Large intestine (tissue), 3 donors: Measurements from ENCODE around the gene SAE1. TPM values are rescaled to one million over a fixed set of nuclear protein-coding genes. Genes with fewer than 3 reads are reported as not detected.

Experiments used
- DNase-seq, 2 donors: peaks; one replicate each; pipeline versions ENCODE4 v3.0.0 to v3.0.0-alpha.2; 2013
- H3K27ac ChIP-seq: one replicate; pipeline ENCODE4 v1.5.1; 2013; ENCODE audit warnings: low read length
- H3K27me3 ChIP-seq: 2 replicates; pipeline ENCODE4 v1.6.1; 2013; ENCODE audit warnings: low read length; ENCODE audit not compliant: control insufficient read depth, insufficient read depth
- H3K36me3 ChIP-seq: 2 replicates; pipeline ENCODE4 v1.6.1; 2013; ENCODE audit warnings: low read length; ENCODE audit not compliant: control insufficient read depth, insufficient read depth
- H3K4me1 ChIP-seq: one replicate; pipeline ENCODE4 v1.6.1; 2013; ENCODE audit warnings: low read length; ENCODE audit not compliant: control insufficient read depth, insufficient read depth
- H3K4me3 ChIP-seq: one replicate; pipeline ENCODE4 v1.5.1; 2013; ENCODE audit warnings: low read length
- H3K9me3 ChIP-seq: one replicate; pipeline ENCODE4 v1.6.1; 2013; ENCODE audit warnings: mild to moderate bottlenecking, low read depth, low read length, moderate library complexity; ENCODE audit not compliant: control insufficient read depth
- WGBS: methylation state at CpG from one replicate; pipeline ENCODE4 v1.1.5; 2013; ENCODE audit warnings: low lambda C conversion rate; ENCODE audit not compliant: insufficient coverage; 5-methylcytosine and 5-hydroxymethylcytosine counted together
- polyA plus RNA-seq: library from polyadenylated mRNA; unstranded; fragments of 120-200 nt; gene quantifications from one replicate; pipeline ENCODE4 v1.2.1, GENCODE V29; 2013

Gene SAE1
- polyA plus RNA-seq, 1 donor: 61.0 TPM

DNA sequence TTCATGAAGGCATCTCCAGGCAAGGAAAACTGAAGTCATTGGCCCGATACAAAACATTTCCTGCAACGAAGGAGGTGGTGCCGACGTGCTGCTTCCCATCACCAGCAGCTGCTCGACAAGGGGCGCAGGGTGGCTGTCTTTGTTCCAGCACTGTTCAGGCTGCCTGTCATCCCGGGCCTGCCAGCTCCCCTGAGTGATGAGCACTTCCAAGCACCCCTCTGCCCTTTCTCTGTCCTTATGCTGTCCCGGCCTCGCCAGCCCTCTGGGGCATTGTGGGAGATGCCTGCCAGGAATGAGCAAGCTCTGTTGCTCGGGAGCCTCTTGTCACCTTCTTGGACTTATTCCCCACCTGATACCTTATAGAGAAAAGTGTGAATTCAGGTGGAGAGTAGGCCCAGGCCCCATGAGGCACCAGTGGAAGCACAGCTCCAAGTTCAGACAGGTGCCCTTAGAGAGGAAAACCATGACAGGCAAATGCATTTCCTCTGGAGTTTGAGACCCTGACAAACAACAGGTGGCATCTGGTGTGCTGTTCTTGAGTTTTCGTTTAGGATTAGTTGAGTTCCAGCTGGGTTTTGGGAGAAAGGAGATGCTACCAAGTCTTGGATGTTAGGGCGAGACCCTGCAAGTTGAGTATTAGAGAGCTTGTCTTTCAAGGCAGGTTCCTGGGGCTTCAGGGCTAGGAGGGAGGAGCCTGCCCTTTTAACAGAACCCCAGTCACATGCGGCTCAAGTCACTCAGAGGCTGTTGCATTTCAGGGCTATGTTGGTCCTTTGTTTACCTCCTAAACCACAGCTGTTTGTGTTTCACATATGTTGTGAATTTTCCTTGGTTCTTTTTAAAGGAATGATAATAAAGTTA is 78.9 kb downstream of the SAE1 start:
- no peak for DNase-seq
- no CpG with 5 or more reads among the region's 13 CpGs for WGBS
- no peaks in the 10 kb centered on the region for H3K27me3 ChIP-seq
- peaks cover 4% of the 10 kb centered on the region for H3K4me1 ChIP-seq
- H3K9me3 ChIP-seq: no peaks in the 10 kb centered on the region
- no peak overlapping the region for H3K4me3 ChIP-seq
- no peak overlapping the region for H3K27ac ChIP-seq
- H3K36me3 ChIP-seq: peaks cover 55% of the 10 kb centered on the region

DNA sequence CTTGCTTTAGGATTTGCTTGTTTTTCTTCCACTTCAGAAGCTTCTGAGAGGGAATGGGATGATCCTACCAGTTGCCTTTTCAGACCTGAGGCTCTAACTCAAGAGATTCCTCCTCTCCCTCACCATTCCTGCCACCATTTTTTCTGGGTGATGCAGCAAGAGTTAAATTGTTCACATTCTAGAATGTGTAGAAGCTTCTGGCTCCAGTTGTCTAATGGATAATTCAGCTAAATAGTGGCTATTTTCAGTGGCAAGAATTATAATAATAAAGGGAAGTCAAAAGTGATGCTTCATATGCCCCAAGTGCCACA is 79.5 kb downstream of the SAE1 start:
- DNase-seq: no peak
- Histone ChIP-seq H3K4me1 (peaks cover 4% of the 10 kb centered on the region), H3K27ac (peak overlapping the region; percentile 10), H3K9me3 (no peaks in the 10 kb centered on the region), H3K27me3 (no peaks in the 10 kb centered on the region), H3K4me3 (no peak overlapping the region), H3K36me3 (peaks cover 49% of the 10 kb centered on the region)

DNA sequence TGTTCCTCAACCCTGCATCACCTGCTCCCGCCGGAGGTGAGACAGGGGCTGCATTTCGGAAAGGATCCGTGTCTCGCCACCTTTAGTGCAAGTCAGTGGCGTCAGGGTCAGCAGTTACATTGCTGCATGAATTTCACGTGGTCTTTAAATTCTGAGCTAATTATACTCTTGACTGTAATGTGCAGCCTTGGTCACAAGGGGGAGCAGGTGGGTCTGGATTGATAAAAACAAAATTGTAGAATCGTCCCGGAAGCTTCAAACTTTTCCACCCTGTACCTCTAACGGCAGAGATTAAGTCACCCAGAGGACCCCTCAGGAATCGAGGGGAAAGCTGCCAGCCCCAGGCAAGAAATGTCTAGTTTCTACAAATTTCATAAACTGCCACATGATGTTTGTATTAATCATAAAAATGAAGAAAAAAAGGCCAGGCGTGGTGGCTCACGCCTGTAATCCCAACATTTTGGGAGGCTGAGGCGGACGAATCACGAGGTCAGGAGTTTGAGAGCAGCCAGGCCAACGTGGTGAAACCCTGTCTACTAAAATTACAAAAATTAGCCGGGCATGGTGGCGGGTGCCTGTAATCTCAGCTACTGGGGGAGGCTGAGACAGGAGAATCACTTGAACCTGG is 80.2 kb downstream of the SAE1 start:
- H3K4me3 ChIP-seq: no peak overlapping the region
- H3K36me3 ChIP-seq: peaks cover 42% of the 10 kb centered on the region
- H3K27ac ChIP-seq: peak overlapping the region; percentile 10
- no peaks in the 10 kb centered on the region for H3K9me3 ChIP-seq
- no peaks in the 10 kb centered on the region for H3K27me3 ChIP-seq
- no CpG with 5 or more reads among the region's 19 CpGs for WGBS
- peak; percentile 70 to 80 for DNase-seq
- H3K4me1 ChIP-seq: peaks cover 7% of the 10 kb centered on the region

DNA sequence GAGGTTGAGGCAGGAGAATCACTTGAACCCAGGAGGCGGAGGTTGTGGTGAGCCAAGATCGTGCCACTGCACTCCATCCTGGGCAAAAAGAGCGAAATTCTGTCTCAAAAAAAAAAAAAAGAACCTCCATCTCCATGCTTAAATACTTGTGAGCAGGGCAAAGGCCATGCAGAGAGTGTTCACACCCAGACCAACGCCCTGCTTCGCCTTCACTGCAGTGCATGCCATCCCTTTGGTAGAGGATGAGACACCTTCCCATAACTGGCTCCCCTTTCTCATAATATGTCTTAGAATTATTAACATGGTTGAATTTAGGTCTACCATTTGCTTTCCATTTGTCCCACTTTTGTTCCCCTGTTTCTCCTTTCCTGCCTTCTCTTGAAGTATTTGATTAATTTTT is 84.9 kb downstream of the SAE1 start:
- Histone ChIP-seq H3K4me1 (peaks cover 4% of the 10 kb centered on the region), H3K9me3 (no peaks in the 10 kb centered on the region), H3K27me3 (no peaks in the 10 kb centered on the region), H3K27ac (no peak overlapping the region), H3K4me3 (no peak overlapping the region), H3K36me3 (no peaks in the 10 kb centered on the region)
- DNase-seq: peak; percentile 70 to 73
- WGBS: no CpG with 5 or more reads among the region's 5 CpGs

DNA sequence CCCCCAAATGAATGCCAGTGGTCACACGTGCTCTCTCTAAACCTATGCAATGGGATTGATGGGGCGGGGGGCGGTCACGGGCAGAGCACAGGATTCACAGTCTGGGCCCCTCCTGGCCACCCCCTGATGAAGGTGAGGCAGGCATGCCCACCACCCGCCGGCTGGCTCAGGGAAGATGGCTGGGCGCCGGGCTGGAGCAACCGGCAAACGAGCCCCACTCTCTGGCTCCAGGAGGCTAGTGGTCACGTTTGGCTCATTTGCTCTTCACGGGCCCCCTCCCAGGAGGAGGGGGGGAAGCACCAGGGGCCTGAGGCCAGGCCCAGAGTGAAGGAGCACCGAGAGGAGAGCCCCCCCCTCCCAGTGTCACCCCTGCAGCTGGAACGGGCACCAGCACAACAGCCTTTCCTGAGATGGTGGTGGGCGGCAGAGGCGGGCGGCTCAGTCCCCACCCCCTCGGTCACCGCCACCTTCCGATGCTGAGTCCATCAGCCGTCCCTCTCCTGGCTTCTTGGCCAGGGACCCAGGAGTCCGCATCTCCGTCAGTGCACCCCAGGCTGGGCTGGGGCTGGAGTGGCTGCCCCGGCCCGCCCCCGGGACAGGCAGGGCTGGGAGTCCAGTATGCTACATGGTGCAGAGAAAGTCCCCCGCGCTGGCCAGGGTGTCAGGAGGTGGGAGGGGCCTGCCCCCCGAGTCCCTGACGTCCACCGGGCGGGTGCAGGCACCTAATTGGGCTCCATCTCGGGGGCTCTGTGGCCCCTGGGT is 90.6 kb downstream of the SAE1 start:
- H3K4me1 ChIP-seq: peaks cover 5% of the 10 kb centered on the region
- H3K9me3 ChIP-seq: no peaks in the 10 kb centered on the region
- no peak for DNase-seq
- WGBS: no CpG with 5 or more reads among the region's 33 CpGs
- no peak overlapping the region for H3K27ac ChIP-seq
- H3K4me3 ChIP-seq: no peak overlapping the region
- H3K36me3 ChIP-seq: peaks cover 2% of the 10 kb centered on the region
- H3K27me3 ChIP-seq: no peaks in the 10 kb centered on the region

DNA sequence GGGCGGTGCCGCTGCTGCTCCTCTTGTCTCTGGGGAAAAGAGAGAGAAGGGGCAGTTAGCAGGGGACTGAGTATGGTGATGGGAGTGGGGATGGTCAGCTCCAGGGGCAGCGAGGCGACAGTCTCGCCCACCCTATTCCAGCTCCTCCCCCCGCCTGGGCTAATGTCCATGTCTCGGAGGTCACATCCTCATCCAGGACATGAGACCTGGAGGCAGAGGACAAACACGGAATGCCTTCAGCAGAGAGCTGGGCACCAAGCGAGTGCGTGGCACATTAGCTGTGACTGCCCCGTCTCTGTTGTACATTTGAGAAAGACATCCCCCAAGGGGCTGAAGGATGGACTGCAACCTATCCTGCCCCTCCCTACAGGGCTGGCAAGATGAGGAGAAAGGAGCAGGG is 91.3 kb downstream of the SAE1 start:
- no CpG with 5 or more reads among the region's 11 CpGs for WGBS

DNA sequence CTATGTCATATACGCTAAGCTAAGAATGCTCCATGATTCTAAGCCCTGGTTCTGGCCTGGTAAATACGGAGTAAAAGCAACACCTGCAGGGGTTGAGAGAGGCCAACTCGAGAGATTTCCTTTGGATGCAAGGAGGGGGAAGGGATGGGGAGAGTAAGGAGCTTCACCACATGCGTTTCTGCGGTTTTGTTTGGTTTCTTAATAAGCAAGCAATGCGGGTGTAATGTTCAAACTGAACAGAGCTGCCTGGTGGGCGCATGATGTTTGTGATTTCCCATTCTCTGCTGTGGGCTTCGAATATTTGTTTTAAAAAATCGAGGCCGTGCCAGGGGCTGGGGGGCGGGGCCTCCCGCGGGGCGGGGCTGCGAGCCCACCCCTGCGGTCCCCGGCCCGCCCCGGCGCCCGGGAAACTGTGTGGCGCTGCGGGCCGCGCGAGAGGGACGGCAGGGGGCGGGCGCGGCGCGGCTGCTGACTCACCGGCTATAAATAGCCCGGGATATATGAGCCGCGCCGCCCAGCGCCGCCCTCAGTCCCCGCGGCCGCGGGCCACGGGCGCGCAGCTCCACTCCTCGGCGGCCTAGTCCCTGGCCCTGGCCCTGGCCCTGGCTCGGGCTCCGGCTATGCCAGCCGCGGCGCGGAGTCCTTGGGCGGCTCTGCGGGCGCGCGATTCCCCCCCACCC is 95.3 kb downstream of the SAE1 start:
- Histone ChIP-seq H3K27me3 (peaks cover 26% of the 10 kb centered on the region), H3K4me3 (peak overlapping the region; percentile 48), H3K9me3 (no peaks in the 10 kb centered on the region), H3K36me3 (peaks cover 2% of the 10 kb centered on the region), H3K4me1 (peaks cover 26% of the 10 kb centered on the region), H3K27ac (peak overlapping the region; percentile 83)
- DNase-seq: peak; percentile 87 to 91
- WGBS: no CpG with 5 or more reads among the region's 59 CpGs

More for the DNA sequence above, 91.3 kb downstream of the SAE1 start:
- Histone ChIP-seq H3K9me3 (no peaks in the 10 kb centered on the region), H3K4me3 (no peak overlapping the region), H3K4me1 (peaks cover 9% of the 10 kb centered on the region), H3K36me3 (peaks cover 2% of the 10 kb centered on the region), H3K27me3 (no peaks in the 10 kb centered on the region), H3K27ac (no peak overlapping the region)
- no peak for DNase-seq

DNA sequence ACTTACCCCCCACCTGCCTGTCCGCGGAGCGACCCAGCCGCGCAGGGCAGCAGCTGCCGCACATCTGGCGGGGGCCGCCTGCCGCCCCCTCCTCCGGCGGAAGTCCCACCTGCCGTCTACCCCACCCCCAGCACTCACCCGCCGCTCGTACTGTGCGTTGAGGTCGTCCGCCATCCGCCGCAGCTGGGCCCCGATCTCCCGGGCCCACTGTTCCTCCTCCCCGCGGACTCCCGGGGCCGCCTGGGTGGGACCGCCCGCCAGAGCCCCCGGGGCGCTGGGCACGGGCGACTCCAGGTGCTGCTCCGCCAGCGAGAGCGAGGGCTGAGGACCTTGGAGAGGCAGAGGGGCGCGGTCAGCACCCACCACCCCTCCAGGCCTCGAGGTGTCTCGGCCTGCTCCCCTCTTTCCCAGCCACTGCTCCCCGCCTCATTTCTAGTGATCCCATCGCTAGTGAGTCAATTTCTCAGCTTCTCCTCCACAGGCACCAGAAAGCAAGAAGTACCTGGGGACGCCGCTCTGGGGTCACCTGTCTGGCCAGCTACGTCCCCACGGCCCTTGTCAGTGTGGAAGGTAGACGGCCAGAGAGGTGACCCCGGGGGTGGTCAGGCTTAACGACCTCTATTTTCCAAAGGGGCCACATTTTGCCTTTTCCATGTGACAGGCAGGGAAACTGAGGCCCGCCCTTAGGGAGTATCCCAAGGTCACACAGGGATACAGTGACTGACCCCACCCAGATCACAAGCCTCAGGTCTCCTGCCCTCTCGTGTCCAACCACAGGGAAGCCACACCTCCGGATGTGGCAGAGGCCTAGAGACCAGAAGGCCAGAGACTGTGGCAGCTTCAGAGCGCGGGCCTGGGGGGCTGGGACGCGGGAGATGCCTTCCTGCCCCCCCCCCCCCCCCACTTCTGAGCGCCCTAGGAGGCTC is 96.1 kb downstream of the SAE1 start:
- H3K4me3 ChIP-seq: peak overlapping the region; percentile 48
- H3K9me3 ChIP-seq: no peaks in the 10 kb centered on the region
- H3K27me3 ChIP-seq: peaks cover 26% of the 10 kb centered on the region
- no peaks in the 10 kb centered on the region for H3K36me3 ChIP-seq
- WGBS: no CpG with 5 or more reads among the region's 56 CpGs
- DNase-seq: peak; percentile 68 to 84
- H3K27ac ChIP-seq: peak overlapping the region; percentile 83
- peaks cover 31% of the 10 kb centered on the region for H3K4me1 ChIP-seq

DNA sequence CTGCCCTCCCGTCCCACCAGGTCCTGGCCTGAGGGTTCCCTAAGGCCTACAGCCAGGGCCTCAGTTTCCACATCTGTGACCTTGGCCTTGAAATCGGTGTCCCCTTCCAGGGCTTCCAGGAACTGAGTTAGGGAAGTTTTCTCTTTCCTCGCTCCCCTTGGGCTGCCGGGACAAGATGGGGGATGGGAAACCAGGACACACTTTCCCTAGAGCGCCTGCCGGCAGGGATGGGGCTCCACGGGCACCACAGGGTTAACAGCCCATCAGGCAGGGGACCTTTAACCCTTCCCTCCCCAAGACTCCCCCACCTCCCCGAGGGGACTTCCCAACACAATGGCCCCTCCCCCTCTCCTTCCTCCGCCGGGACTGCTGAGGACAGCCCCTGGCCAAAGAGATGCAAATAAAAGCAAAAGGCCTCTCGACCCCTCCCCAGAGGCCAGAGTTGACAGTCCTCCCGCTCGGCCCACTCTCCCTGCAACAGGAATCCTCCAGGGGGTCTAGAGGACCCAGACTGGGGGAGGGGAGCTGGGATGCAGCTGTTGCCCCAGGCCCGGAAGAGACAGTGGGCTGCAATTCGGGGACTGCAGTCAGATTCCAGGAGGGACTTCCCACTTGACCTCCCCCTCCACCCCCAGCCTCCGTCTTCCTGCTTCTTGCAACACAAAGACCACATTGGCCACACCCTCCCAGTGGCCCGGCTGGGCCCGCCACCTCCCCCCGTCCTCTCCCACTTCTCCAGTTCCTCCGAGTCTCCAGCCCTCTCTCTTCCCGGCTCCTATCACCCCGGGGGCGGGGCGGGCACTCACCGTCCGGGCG is 96.9 kb downstream of the SAE1 start:
- peak; percentile 71 to 78 for DNase-seq
- H3K27ac ChIP-seq: peak overlapping the region; percentile 83
- H3K4me3 ChIP-seq: peak overlapping the region; percentile 48
- peaks cover 32% of the 10 kb centered on the region for H3K4me1 ChIP-seq
- no peaks in the 10 kb centered on the region for H3K9me3 ChIP-seq
- H3K36me3 ChIP-seq: no peaks in the 10 kb centered on the region
- H3K27me3 ChIP-seq: peaks cover 26% of the 10 kb centered on the region
- WGBS: no CpG with 5 or more reads among the region's 27 CpGs
